ACHN (cell line): ENCODE measurements around the gene TTC9C.
"Not testable (repeated sequence)": the region's sequence is repeated elsewhere in the genome, so short reads cannot be mapped to it uniquely, and the experiment has no call there.

ENCODE experiments used
- DNase-seq: peaks from one replicate; pipeline ENCODE4 v3.0.0-alpha.2; 2015
- in situ Hi-C: cut with HindIII; loops from 2 replicates; pipeline ENCODE4 v1.10.0; 2017; ENCODE audit warnings: low sequenced_read_pairs, low pct_ligation_motif_present, low pct_unique_long_range_greater_than_20kb

TTC9C gene

GRCh38 chr11:62730076-62730475 is 1.8 kb downstream of the TTC9C start:
- in situ Hi-C loops, result not testable (repeated sequence)

GRCh38 chr11:62732830-62733229 is 4.5 kb downstream of the TTC9C start:
- in situ Hi-C loops, result no loop called here
- no peak for DNase-seq

More at GRCh38 chr11:62730076-62730475, 1.8 kb downstream of the TTC9C start:
- not testable (repeated sequence) for DNase-seq

GRCh38 chr11:62737196-62737595 is 8.9 kb downstream of the TTC9C start:
- in situ Hi-C loops, result no loop called here
- no peak for DNase-seq

GRCh38 chr11:62747475-62748160 is 19.3 kb downstream of the TTC9C start:
- DNase-seq, result no peak
- in situ Hi-C loops, result no loop called here

GRCh38 chr11:62749931-62750330 is 21.6 kb downstream of the TTC9C start:
- DNase-seq, in situ Hi-C loops: not testable (repeated sequence)

- in situ Hi-C loops, result no loop called here
- DNase-seq, result no peak
Measured at GRCh38 chr11:62752177-62752785, 24.0 kb downstream of the TTC9C start.

- DNase-seq, result no peak
- in situ Hi-C loops, result no loop called here
Measured at GRCh38 chr11:62752994-62753735, 24.9 kb downstream of the TTC9C start.

GRCh38 chr11:62753736-62754603 is 25.7 kb downstream of the TTC9C start, which contains the start of gene ZBTB3:
Gene ZBTB3, minus strand, starts transcription at chr11:62754160. Its CDS starts 496 bp downstream, at chr11:62753664.
- DNase-seq, result peak; percentile 97
- in situ Hi-C loops, result no loop called here

- in situ Hi-C loops, result no loop called here
Measured at GRCh38 chr11:62755086-62755615, 26.9 kb downstream of the TTC9C start.

GRCh38 chr11:62757846-62758788 is 29.8 kb downstream of the TTC9C start:
- in situ Hi-C loops, result no loop called here
- DNase-seq, result no peak

More at GRCh38 chr11:62755086-62755615, 26.9 kb downstream of the TTC9C start:
- no peak for DNase-seq

GRCh38 chr11:62760867-62761227 is 32.6 kb downstream of the TTC9C start:
- DNase-seq, in situ Hi-C loops: not testable (repeated sequence)

GRCh38 chr11:62770778-62771143 is 42.5 kb downstream of the TTC9C start:
- no peak for DNase-seq
- in situ Hi-C loops, result no loop called here

- in situ Hi-C loops, result no loop called here
- DNase-seq, result peak; percentile 94
Measured at GRCh38 chr11:62771144-62772021, 43.1 kb downstream of the TTC9C start, which contains the start of gene TAF6L. Gene TAF6L, plus strand, starts transcription at chr11:62771396. Its CDS starts 4,388 bp downstream, at chr11:62775784.

GRCh38 chr11:62774407-62774806 is 46.1 kb downstream of the TTC9C start:
- in situ Hi-C loops, result no loop called here
- DNase-seq, result no peak

- in situ Hi-C loops, result no loop called here
Measured at GRCh38 chr11:62775646-62776045, 47.4 kb downstream of the TTC9C start.

GRCh38 chr11:62777389-62777788 is 49.1 kb downstream of the TTC9C start:
- in situ Hi-C loops, result no loop called here
- DNase-seq, result no peak

More at GRCh38 chr11:62775646-62776045, 47.4 kb downstream of the TTC9C start:
- DNase-seq, result no peak
